ENCODE measurements around the gene CHIT1. TPM values are rescaled to one million over a fixed set of nuclear protein-coding genes. Genes with fewer than 3 reads are reported as not detected.

CHIT1 gene
- total and polyA plus RNA-seq, 2 experiments from 2014 or later = 0.07 to 0.47 TPM

- TF ChIP-seq ZNF114 (CRISPR knock-in tag; IDR thresholded peaks at IDR 0.05) (no peak), ETS1 (IDR thresholded peaks at IDR 0.05) (no peak)
These were observed 51.9 kb downstream of the CHIT1 start (continued) for GRCh38 chr1:203177470-203178039.

GRCh38 chr1:203177036-203177405, 52.5 kb downstream of the CHIT1 start:
- TF ChIP-seq CTCF (conservative IDR thresholded peaks at IDR 0.05; ENCODE audit: low read depth in 2 of 2) (peak in 1 of 2 experiments; percentile 32; a peak in 2 of 4 replicates), ZNF114 (CRISPR knock-in tag; IDR thresholded peaks at IDR 0.05) (no peak)
- ATAC-seq (no peak), DNase-seq (ENCODE audit: low spot score) (no peak)
- H3K4me3 ChIP-seq = no peak overlapping the region
- H2AFZ ChIP-seq = no peak overlapping the region
- peaks cover 11% of the 10 kb centered on the region for H3K27me3 Mint-ChIP-seq (ENCODE audit: insufficient read depth, low read depth, poor library complexity)
- H3K36me3 Mint-ChIP-seq (ENCODE audit: low read depth) = no peaks in the 10 kb centered on the region
- H3F3A ChIP-seq (replicated peaks; ENCODE audit: low read depth) = no peaks in the 10 kb centered on the region
- H4K20me1 ChIP-seq (replicated peaks; ENCODE audit: insufficient read depth) = no peaks in the 10 kb centered on the region
- no peaks in the 10 kb centered on the region for H3K79me2 ChIP-seq (replicated peaks; ENCODE audit: insufficient read depth)
- no peaks in the 10 kb centered on the region for H3K9me2 ChIP-seq (ENCODE audit: insufficient read depth)
- H3K4me1 ChIP-seq (ENCODE audit: insufficient read depth) = no peaks in the 10 kb centered on the region; the same call in 1 of the 2 replicates
- H3K27ac ChIP-seq (ENCODE audit: low read depth) = no peak overlapping the region
- H3K9me3 Mint-ChIP-seq = no peaks in the 10 kb centered on the region
- no peak overlapping the region for H3K4me2 ChIP-seq
- no peak overlapping the region for H3K27ac Mint-ChIP-seq
- H3K27me3 ChIP-seq (ENCODE audit: insufficient read depth) = no peaks in the 10 kb centered on the region
- no peaks in the 10 kb centered on the region for H3K36me3 ChIP-seq (ENCODE audit: insufficient read depth)
- peaks cover 17% of the 10 kb centered on the region for H3K4me1 Mint-ChIP-seq
- H3K4me3 Mint-ChIP-seq = no peak overlapping the region

GRCh38 chr1:203176273-203177035, 53.0 kb downstream of the CHIT1 start:
- Mint-ChIP-seq H3K27me3 (ENCODE audit: insufficient read depth, low read depth, poor library complexity) (peaks cover 11% of the 10 kb centered on the region), H3K9me3 (no peaks in the 10 kb centered on the region), H3K4me3 (no peak overlapping the region), H3K4me1 (peaks cover 17% of the 10 kb centered on the region), H3K27ac (no peak overlapping the region), H3K36me3 (ENCODE audit: low read depth) (no peaks in the 10 kb centered on the region)
- Histone ChIP-seq H3K4me3 (no peak overlapping the region), H3F3A (replicated peaks; ENCODE audit: low read depth) (no peaks in the 10 kb centered on the region), H3K27me3 (ENCODE audit: insufficient read depth) (no peaks in the 10 kb centered on the region), H3K4me1 (ENCODE audit: insufficient read depth) (no peaks in the 10 kb centered on the region; the same call in 1 of the 2 replicates), H3K27ac (ENCODE audit: low read depth) (no peak overlapping the region), H3K9me2 (ENCODE audit: insufficient read depth) (no peaks in the 10 kb centered on the region), H2AFZ (no peak overlapping the region), H3K4me2 (no peak overlapping the region), H3K36me3 (ENCODE audit: insufficient read depth) (no peaks in the 10 kb centered on the region), H4K20me1 (replicated peaks; ENCODE audit: insufficient read depth) (no peaks in the 10 kb centered on the region), H3K79me2 (replicated peaks; ENCODE audit: insufficient read depth) (no peaks in the 10 kb centered on the region)
- DNase-seq (ENCODE audit: low spot score) (no peak), ATAC-seq (no peak)
- TF ChIP-seq REST (IDR thresholded peaks at IDR 0.05; ENCODE audit: unreplicated experiment) (no peak), EZH2 (IDR thresholded peaks at IDR 0.05; ENCODE audit: low read depth, unreplicated experiment) (no peak), CREB1 (CRISPR knock-in tag; IDR thresholded peaks at IDR 0.05; ENCODE audit: low read depth) (no peak), NANOG (IDR thresholded peaks at IDR 0.05; ENCODE audit: borderline replicate concordance) (no peak), ZNF114 (CRISPR knock-in tag; IDR thresholded peaks at IDR 0.05) (no peak)
